ENCODE results near the gene TNRC6B. TPM values are rescaled to one million over a fixed set of nuclear protein-coding genes. Genes with fewer than 3 reads are reported as not detected.
"Not testable (repeated sequence)": the region's sequence is repeated elsewhere in the genome, so short reads cannot be mapped to it uniquely, and the experiment has no call there.

The TNRC6B gene
- total RNA-seq, 3 donors from 2014 or later = 19.4 to 21.6 (median 21.2) TPM

DNA sequence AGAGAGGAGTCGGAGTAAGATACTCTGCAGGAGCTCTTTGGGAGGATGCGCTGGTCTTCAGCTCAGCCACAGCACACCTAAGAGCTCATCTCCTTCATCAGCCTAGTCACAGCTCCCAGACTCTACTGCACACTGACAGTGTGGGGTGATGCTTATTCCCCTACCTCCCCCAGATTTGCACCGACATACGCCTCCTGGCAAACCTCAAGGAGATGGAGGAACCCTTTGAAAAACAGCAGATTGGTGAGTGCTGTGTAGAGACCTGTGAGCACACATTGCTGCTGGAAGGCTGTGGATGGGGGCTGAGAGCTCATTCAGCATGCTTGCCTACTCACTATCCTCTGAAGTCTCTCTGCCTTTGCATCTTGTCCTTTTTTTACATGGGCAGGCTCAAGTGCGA lies 183.4 kb downstream of the TNRC6B start:
- ATAC-seq = no peak
- Mint-ChIP-seq H3K4me1 (ENCODE audit: low read depth) (no peaks in the 10 kb centered on the region), H3K4me3 (no peak overlapping the region), H3K27me3 (ENCODE audit: low read depth) (no peaks in the 10 kb centered on the region), H3K9me3 (no peaks in the 10 kb centered on the region), H3K36me3 (ENCODE audit: insufficient read depth) (peaks cover 65% of the 10 kb centered on the region)
- no peak for DNase-seq

- Mint-ChIP-seq H3K4me3 (no peak overlapping the region), H3K36me3 (ENCODE audit: insufficient read depth) (peaks cover 72% of the 10 kb centered on the region), H3K4me1 (ENCODE audit: low read depth) (no peaks in the 10 kb centered on the region), H3K9me3 (no peaks in the 10 kb centered on the region), H3K27me3 (ENCODE audit: low read depth) (no peaks in the 10 kb centered on the region)
- ATAC-seq (no peak), DNase-seq (no peak)
Measured at GRCh38 chr22:40363059-40363458, 185.3 kb downstream of the TNRC6B start.

DNA sequence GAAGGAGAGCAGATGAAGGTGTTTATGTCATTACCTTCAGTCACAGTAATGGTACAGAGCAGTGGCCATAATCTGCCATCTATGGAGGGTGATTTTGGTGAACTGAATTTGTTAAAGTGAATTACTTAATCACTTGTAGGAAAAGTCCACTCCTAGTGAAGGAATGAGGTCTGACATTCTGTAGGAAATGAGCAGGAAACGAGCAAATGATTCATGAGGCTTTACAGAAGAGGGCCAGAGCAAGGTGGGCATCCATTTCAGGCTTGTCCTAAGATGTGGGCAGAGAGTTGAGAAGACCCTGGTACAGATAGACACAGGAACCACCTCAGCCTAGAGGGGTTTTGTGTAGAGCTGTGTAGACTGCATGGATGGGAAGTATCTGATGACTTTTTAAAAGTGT lies 186.7 kb downstream of the TNRC6B start:
- no peak for DNase-seq
- peaks cover 68% of the 10 kb centered on the region for H3K36me3 Mint-ChIP-seq (ENCODE audit: insufficient read depth)
- no peak for ATAC-seq
- no peak overlapping the region for H3K4me3 Mint-ChIP-seq
- H3K4me1 Mint-ChIP-seq (ENCODE audit: low read depth) = no peaks in the 10 kb centered on the region
- no peaks in the 10 kb centered on the region for H3K27me3 Mint-ChIP-seq (ENCODE audit: low read depth)
- H3K9me3 Mint-ChIP-seq = no peaks in the 10 kb centered on the region

GRCh38 chr22:40366068-40366467 lies 188.3 kb downstream of the TNRC6B start:
- no peak for ATAC-seq
- no peak for DNase-seq
- Mint-ChIP-seq H3K4me3 (no peak overlapping the region), H3K27me3 (ENCODE audit: low read depth) (no peaks in the 10 kb centered on the region), H3K9me3 (no peaks in the 10 kb centered on the region), H3K36me3 (ENCODE audit: insufficient read depth) (peaks cover 63% of the 10 kb centered on the region), H3K4me1 (ENCODE audit: low read depth) (no peaks in the 10 kb centered on the region)

DNA sequence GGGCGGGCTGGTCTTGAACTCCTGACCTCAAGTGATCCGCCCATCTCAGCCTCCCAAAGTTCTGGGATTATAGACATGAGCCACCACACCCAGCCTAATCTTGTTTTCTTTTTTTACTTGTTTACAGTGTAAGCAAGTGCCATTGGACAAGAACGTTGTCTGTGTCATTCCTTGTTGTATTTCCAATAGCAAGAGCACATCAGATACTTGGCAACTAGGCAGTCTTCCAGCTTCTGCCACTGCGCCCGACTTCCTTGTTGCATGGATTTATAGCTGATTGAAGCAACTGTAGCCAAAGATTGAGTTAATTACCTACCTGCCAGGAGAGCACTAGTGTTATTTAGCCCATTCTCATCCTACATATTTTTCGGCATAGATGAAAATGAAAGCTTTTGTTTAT lies 189.6 kb downstream of the TNRC6B start:
- no peaks in the 10 kb centered on the region for H3K27me3 Mint-ChIP-seq (ENCODE audit: low read depth)
- H3K4me1 Mint-ChIP-seq (ENCODE audit: low read depth) = peaks cover 7% of the 10 kb centered on the region
- ATAC-seq (no peak), DNase-seq (no peak)
- H3K9me3 Mint-ChIP-seq = no peaks in the 10 kb centered on the region
- H3K4me3 Mint-ChIP-seq = no peak overlapping the region
- peaks cover 52% of the 10 kb centered on the region for H3K36me3 Mint-ChIP-seq (ENCODE audit: insufficient read depth)

DNA sequence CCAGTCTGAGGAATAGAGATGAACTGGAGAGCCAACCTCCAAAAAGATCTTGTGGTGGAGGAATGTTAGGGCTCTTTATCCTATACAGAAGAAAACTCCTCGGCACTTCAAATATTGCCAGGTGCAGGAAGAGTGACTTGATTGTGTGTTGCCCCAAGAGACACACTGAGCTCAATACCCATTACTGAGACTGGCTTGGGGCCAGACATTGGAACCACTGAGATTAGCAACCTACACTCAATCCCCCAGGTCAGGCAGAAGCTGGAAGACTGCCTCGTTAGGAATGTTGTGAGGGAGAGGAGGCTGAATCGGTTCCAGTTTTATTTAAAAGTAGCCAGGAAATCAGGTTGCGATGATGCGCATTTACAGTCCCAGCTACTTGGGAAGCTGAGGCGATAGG lies 190.3 kb downstream of the TNRC6B start:
- Mint-ChIP-seq H3K36me3 (ENCODE audit: insufficient read depth) (peaks cover 47% of the 10 kb centered on the region), H3K9me3 (no peaks in the 10 kb centered on the region), H3K4me3 (no peak overlapping the region), H3K27me3 (ENCODE audit: low read depth) (no peaks in the 10 kb centered on the region), H3K4me1 (ENCODE audit: low read depth) (peaks cover 13% of the 10 kb centered on the region)
- ATAC-seq (no peak), DNase-seq (no peak)

DNA sequence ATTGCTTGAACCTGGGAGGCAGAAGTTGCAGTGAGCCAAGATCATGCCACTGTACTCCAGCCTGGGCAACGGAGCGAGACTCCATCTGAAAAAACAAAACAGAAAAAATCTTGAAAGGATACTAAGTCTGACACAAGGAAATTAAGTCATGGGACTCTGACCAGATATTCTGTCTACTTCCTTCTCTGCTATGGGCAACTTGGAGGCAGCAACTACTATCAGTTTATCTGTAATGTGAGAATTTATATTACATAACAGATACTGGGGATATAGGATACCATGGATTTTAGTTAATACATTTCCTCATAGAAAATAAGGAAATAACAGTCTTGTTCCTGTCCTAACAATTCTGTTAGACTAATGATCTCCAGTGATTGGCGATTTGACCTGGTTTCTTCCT lies 191.1 kb downstream of the TNRC6B start:
- DNase-seq = no peak
- H3K9me3 Mint-ChIP-seq = no peaks in the 10 kb centered on the region
- no peaks in the 10 kb centered on the region for H3K27me3 Mint-ChIP-seq (ENCODE audit: low read depth)
- peaks cover 18% of the 10 kb centered on the region for H3K4me1 Mint-ChIP-seq (ENCODE audit: low read depth)
- H3K4me3 Mint-ChIP-seq = no peak overlapping the region
- peaks cover 44% of the 10 kb centered on the region for H3K36me3 Mint-ChIP-seq (ENCODE audit: insufficient read depth)
- no peak for ATAC-seq

DNA sequence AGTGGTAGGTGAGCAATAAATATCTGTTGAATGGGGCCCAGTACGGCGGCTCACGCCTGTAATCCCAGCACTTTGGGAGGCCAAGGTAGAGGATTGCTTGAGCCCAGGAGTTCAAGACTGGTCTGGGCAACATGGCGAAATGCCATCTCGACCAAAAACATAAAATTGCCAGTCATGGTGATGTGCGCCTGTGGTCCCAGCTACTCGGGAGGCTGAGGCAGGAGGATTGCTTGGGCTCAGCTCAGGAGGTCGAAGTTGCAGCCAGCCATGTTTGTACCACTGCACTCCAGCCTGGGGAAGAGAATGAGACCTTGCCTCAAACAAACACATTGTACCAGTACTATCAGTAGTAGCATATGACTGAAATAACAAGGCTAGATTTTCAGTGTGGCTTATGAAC lies 196.8 kb downstream of the TNRC6B start:
- ATAC-seq (no peak), DNase-seq (no peak)
- Mint-ChIP-seq H3K36me3 (ENCODE audit: insufficient read depth) (peaks cover 5% of the 10 kb centered on the region), H3K9me3 (no peaks in the 10 kb centered on the region), H3K4me1 (ENCODE audit: low read depth) (peaks cover 33% of the 10 kb centered on the region), H3K4me3 (no peak overlapping the region), H3K27me3 (ENCODE audit: low read depth) (no peaks in the 10 kb centered on the region)

- H3K9me3 Mint-ChIP-seq = no peaks in the 10 kb centered on the region
- H3K36me3 Mint-ChIP-seq (ENCODE audit: insufficient read depth) = peaks cover 5% of the 10 kb centered on the region
- H3K4me1 Mint-ChIP-seq (ENCODE audit: low read depth) = peaks cover 33% of the 10 kb centered on the region
- DNase-seq (no peak), ATAC-seq (no peak)
- H3K27me3 Mint-ChIP-seq (ENCODE audit: low read depth) = no peaks in the 10 kb centered on the region
- no peak overlapping the region for H3K4me3 Mint-ChIP-seq
Measured at GRCh38 chr22:40376149-40376548, 198.4 kb downstream of the TNRC6B start.

DNA sequence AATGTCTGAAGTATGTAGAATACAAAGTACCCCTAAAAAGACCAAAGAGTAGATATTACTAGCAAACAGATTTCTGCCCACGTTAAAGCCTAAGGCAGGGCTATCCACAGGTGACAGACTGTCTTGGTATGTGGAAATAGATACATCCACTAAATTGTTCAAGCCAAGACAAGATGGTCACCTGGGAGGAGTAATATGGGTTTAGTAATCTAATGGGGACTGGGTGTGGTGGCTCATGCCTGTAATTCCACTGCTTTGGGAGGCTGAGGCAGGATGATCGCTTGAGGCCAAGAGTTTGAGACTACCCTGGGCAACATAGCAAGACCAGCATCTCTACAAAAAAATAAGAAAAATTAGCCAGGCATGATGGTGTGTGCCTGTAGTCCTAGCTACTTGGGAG lies 200.2 kb downstream of the TNRC6B start:
- H3K4me3 Mint-ChIP-seq = no peak overlapping the region
- no peaks in the 10 kb centered on the region for H3K9me3 Mint-ChIP-seq
- DNase-seq (no peak), ATAC-seq (no peak)
- peaks cover 3% of the 10 kb centered on the region for H3K36me3 Mint-ChIP-seq (ENCODE audit: insufficient read depth)
- H3K4me1 Mint-ChIP-seq (ENCODE audit: low read depth) = peaks cover 31% of the 10 kb centered on the region
- no peaks in the 10 kb centered on the region for H3K27me3 Mint-ChIP-seq (ENCODE audit: low read depth)

DNA sequence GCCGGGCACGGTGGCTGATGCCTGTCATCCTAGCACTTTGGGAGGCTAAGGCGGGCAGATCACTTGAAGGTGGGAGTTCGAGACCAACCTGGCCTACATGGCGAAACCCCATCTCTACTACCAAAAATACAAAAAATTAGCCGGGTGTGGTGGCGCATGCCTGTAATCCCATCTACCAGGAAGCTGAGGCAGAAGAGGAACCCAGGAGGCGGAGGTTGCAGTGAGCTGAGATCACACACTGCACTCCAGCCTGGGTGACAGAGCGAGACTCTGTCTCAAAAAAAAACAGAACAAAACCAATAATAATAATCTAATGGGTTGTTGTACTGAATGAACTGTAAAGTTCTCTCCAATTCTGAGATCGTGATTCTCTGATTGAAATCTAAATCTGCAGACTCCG lies 200.7 kb downstream of the TNRC6B start:
- not testable (repeated sequence) for H3K4me3 Mint-ChIP-seq; H3K27me3 Mint-ChIP-seq (ENCODE audit: low read depth); DNase-seq; ATAC-seq; H3K36me3 Mint-ChIP-seq (ENCODE audit: insufficient read depth); H3K9me3 Mint-ChIP-seq
- peaks cover 32% of the 10 kb centered on the region for H3K4me1 Mint-ChIP-seq (ENCODE audit: low read depth)

- H3K4me1 Mint-ChIP-seq (ENCODE audit: low read depth) = peaks cover 45% of the 10 kb centered on the region
- H3K4me3 Mint-ChIP-seq = no peak overlapping the region
- DNase-seq (no peak), ATAC-seq (no peak)
- no peaks in the 10 kb centered on the region for H3K27me3 Mint-ChIP-seq (ENCODE audit: low read depth)
- H3K36me3 Mint-ChIP-seq (ENCODE audit: insufficient read depth) = no peaks in the 10 kb centered on the region
- H3K9me3 Mint-ChIP-seq = no peaks in the 10 kb centered on the region
Measured at GRCh38 chr22:40381461-40381860, 203.7 kb downstream of the TNRC6B start.

DNA sequence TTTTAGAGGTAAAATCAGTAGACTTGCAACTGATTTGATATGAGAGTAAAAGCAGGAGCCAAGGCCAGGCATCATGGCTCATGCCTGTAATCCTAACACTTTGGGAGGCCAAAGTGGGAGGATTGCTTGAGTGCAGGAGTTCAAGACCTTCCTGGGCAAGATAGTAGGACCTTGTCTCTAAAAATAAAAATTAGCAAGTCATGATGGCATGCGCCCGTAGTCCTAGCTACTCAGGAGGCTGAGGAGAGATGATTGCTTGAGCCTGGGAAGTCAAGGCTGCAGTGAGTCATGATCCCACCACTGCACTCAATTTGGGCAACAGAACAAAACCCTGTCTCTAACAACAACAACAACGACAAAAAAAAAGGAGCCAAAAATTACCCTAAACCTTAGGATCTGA lies 206.2 kb downstream of the TNRC6B start:
- Mint-ChIP-seq H3K4me3 (no peak overlapping the region), H3K4me1 (ENCODE audit: low read depth) (peaks cover 61% of the 10 kb centered on the region), H3K27me3 (ENCODE audit: low read depth) (no peaks in the 10 kb centered on the region), H3K9me3 (no peaks in the 10 kb centered on the region), H3K36me3 (ENCODE audit: insufficient read depth) (peaks cover 8% of the 10 kb centered on the region)
- no peak for ATAC-seq
- no peak for DNase-seq

DNA sequence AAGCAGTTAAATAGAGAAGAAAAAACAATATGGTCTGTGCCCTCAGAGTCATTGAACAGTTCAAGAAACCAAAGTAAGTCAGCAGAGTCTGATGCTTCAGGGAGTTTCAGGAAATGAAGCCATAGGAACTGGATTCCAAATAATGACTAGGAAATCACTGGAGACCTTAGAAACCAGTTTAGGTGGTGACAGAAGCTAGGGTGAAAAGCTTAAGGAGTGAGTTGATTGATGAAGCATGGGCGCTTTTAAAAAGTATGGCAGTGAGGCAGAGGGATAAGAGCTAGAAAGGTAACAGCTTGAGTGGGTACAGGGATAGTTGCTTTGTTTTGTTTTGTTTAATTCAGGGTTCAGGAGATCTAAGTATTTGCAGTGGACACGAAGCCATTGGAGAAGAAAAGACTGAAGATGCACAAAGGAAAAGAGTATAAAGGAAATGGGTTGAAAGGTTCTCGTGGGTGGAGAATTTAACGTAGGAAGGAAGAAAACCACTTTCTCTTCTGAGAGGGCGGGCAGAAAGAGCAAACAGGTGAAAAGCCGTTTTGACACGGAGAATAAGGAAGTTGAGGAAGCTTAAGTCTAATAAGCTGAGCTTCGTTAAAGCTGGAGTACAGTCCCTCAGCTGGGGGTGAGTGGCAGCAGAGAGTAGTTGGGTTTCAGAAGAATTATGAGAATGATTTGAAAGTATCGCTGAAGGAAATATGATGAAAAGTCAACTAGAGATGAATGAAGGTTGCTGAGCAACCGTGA lies 207.5 kb downstream of the TNRC6B start:
- peak overlapping the region; percentile 75 for H3K4me3 Mint-ChIP-seq
- peaks cover 57% of the 10 kb centered on the region for H3K4me1 Mint-ChIP-seq (ENCODE audit: low read depth)
- H3K9me3 Mint-ChIP-seq = no peaks in the 10 kb centered on the region
- peak; percentile 77 to 85 for ATAC-seq
- no peak for DNase-seq
- H3K27me3 Mint-ChIP-seq (ENCODE audit: low read depth) = no peaks in the 10 kb centered on the region
- H3K36me3 Mint-ChIP-seq (ENCODE audit: insufficient read depth) = peaks cover 10% of the 10 kb centered on the region

Data from activated T-cell treated with anti-CD3 and anti-CD28 coated beads, Interleukin-2, amount 50 U/mL, for 4 hours (primary cell).